LNCAP (cell line): ENCODE measurements around the gene ZNF853.

Source experiments
- CTCF ChIP-seq: fragments of 450-650 bp; IDR thresholded peaks from 2 replicates; pipeline ENCODE4 v1.5.1; 2017; ENCODE audit warnings: mild to moderate bottlenecking

Gene ZNF853

GRCh38 chr7:6623589-6624245, 8.3 kb downstream of the ZNF853 start:
- TF ChIP-seq CTCF = no peak

- no peak for TF ChIP-seq CTCF
Measured at GRCh38 chr7:6624246-6624611, 8.8 kb downstream of the ZNF853 start.

- no peak for TF ChIP-seq CTCF
Measured at GRCh38 chr7:6628045-6628444, 12.6 kb downstream of the ZNF853 start.

GRCh38 chr7:6630007-6630849, 14.8 kb downstream of the ZNF853 start:
- no peak for TF ChIP-seq CTCF

GRCh38 chr7:6631605-6632004, 16.2 kb downstream of the ZNF853 start:
- TF ChIP-seq CTCF = no peak

GRCh38 chr7:6634021-6634420, 18.6 kb downstream of the ZNF853 start:
- no peak for TF ChIP-seq CTCF

GRCh38 chr7:6636741-6637543, 21.5 kb downstream of the ZNF853 start, which contains the start of gene ZNF316:
Gene ZNF316 (plus strand): TSS chr7:6637318. CDS start chr7:6642410, 5,092 bp downstream.
- TF ChIP-seq CTCF = no peak
